Middle frontal gyrus (tissue), 1 donor: ENCODE measurements around the gene TPM1.

ENCODE experiments used
- DNase-seq: peaks from one replicate; pipeline ENCODE4 v3.0.0-alpha.2; 2015; ENCODE audit warnings: low spot score; ENCODE audit errors: extremely low spot score

Gene TPM1

DNA sequence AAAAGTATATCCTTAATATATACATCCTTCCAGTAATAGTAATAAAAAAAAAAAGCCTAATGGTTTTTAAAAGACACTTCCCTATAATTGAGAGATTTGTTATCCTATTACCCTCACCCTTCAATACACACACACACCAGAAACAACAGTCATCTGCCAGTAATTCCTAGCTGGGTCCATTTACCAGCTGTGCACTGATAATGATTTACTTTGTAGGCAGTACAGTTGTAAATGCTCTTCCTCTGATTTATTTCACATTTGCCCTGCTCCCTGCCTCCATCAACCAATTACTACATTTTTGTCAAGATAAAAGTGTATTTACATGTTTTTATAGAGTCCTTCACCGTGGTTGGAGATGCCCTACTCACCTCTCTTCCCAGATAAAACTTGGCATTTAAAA lies 12.4 kb downstream of the TPM1 start:
- no peak for DNase-seq

DNA sequence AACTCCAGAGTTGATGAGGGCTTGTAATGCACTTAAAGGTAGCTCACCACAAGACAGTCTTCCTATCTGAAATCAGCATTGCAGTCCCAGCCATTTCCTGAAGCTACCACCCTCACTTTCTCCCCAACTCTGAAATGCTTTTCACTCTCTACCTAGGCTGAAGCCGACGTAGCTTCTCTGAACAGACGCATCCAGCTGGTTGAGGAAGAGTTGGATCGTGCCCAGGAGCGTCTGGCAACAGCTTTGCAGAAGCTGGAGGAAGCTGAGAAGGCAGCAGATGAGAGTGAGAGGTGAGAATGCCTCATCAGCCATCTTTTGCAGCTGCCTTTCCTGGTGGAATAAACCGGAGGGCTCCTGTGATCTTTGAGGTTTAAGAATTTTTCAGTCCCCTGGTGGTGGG lies 14.3 kb downstream of the TPM1 start:
- peak; percentile 29 for DNase-seq

DNA sequence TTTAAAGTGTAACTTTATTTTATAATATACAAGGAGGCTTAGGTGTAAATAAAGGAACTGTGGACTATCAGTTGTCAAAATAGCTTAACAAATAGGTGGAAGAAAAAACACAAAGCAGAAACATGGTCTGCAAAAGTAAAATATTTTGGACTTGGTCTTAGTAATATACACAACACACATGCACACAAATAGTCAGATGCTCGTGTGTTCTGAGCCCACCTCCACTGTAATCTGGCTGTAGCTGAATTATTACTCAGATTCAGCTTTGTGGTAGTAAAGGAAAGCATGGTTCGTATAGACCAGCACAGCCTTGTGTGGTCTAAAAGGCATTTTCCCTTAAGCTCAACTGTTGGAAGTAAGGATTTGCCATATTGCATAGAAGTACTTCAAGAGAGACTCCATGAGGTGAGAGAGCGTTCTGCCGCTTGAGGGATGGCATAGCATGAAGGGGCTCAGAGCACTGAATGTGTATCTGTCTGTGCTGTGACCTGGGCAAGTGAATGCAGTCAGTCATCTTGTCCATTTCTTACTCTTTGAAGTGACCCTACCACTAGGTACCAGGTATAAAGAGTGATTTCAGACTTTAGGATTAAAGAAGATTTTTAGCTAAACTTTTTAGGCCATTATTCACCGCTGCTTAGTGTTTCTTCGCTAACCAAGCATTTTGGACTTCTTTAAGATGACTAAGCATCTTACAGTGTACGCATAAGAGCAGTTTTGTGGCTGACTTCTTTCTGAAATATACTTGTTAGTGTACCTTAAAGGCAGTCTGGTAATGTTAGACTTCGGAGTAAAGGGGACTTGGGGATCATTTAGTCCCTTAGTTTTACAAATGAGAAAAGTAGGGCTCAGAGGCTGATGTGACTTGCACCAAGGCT lies 15.2 kb downstream of the TPM1 start:
- DNase-seq = no peak

DNA sequence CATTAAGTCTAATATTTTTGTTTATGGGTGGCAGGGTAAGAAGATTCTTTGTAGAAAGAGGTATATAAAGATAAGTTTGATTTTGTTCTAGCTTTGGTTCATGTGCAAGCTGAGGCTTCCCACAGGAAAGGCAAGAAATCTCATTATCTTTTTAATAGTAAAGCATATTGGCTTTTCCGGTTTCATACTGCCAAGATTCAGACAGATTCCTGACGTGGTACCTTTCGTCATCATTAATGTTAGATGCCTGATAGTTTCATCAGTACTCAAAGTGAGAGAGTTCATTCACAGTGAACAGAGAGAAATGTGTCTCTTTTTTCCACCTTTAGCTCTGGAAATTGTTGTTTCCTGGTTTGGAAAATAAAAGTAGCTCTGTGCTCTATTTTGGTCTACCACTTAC lies 16.5 kb downstream of the TPM1 start:
- no peak for DNase-seq

DNA sequence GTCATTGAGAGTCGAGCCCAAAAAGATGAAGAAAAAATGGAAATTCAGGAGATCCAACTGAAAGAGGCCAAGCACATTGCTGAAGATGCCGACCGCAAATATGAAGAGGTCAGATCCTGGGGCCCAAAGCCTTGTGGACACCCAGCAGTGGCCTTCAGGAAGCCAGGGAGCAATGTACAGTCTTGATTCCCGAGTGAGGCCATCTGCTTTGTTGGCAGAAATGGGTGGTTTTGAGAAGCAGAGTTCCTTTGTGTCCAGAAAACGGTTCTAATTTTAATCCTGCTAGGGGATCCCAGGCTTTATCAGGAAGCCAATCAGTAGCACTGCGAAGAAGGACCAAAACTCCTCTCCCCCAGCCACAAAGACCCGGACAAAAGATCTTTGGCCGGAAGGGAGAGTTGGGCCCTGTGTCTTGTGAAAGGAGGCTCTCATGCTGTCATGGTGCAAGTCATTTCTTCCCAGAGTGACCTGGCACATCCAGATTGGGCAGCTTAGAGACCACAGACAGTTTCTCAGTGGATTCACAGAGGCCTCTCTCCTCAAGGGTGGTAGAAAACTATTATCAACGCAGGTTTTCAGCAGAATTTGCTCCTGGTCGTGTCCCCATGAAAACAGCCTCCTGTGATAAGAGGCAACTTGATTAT lies 17.1 kb downstream of the TPM1 start:
- no peak for DNase-seq

DNA sequence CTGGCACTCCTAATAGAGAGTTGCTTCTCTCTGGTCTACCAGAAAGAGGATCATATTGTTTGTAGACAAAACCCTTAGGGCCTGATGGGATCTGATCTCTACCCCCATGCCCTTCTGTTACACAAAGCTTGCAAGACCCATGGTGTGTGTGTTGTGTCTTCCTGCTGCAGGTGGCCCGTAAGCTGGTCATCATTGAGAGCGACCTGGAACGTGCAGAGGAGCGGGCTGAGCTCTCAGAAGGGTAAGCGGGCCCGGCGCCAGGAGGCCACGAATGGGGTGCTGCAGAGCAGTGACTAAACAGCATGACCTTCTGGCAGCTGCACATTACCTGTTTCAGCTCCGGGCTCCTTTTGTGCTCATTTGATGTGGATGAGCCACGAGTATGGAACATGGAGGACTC lies 18.2 kb downstream of the TPM1 start:
- no peak for DNase-seq

DNA sequence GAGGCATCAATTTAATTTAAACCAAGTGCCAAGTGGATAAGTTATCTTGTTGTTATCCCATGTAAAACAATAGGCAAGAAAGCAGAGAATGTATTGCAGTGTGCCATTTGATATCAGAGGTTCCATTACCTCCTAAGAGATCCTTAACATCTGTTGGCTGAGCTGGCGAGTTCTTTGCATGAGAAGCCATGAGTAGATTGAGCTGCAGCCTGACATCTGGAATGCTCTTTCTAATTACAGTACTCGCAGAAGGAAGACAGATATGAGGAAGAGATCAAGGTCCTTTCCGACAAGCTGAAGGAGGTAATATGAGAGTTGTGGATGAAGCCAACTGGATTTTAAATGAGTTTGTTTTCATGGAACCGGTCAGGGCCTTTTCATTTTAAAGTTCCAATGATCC lies 19.4 kb downstream of the TPM1 start:
- no peak for DNase-seq

DNA sequence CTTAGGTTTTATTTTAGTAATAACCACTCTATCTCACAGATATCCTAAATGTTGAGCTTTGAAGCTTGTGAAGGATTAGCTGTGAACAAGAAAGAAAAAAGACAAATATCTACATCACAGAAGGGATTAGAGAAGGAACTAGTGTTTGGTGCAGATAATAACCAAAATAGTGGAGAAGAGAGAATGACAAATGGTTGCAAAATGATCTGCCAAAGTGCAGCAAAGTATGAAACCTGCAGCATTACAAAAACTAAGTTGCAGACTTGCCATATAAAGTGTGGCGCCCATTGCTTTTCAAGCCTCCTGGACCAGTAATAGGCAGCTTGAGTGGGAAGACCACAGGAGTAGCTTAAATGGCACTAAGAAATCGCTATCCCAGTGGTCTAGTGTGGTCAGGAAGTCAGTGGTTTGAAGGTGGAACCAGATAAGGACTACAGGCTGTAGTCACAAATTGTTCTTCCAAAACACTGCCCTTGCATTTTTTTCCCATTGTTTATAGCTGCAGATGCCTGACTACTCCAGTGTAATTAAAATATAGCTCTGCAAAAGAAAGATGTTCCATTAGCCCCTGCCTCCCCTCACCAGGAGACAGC lies 20.7 kb downstream of the TPM1 start:
- no peak for DNase-seq

DNA sequence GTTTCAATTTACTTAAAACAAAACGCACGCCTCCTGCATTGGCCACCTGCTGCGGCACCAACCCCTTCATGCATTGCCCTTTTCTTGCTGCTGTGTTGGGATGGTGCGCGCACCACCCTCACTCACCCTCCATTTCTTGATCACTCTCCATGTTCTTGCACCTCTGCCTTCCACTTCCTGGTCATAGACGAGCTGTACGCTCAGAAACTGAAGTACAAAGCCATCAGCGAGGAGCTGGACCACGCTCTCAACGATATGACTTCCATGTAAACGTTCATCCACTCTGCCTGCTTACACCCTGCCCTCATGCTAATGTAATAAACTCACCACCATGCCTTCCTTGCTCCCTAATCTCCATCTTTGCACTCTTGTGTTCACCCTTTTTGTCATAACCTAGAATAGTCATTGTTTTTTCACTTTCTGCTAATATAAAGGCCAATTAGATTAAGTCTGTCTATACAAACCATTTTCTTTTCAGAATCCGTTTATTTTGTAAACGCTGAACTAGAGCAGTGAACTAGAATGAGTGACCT lies 21.4 kb downstream of the TPM1 start:
- DNase-seq = no peak

DNA sequence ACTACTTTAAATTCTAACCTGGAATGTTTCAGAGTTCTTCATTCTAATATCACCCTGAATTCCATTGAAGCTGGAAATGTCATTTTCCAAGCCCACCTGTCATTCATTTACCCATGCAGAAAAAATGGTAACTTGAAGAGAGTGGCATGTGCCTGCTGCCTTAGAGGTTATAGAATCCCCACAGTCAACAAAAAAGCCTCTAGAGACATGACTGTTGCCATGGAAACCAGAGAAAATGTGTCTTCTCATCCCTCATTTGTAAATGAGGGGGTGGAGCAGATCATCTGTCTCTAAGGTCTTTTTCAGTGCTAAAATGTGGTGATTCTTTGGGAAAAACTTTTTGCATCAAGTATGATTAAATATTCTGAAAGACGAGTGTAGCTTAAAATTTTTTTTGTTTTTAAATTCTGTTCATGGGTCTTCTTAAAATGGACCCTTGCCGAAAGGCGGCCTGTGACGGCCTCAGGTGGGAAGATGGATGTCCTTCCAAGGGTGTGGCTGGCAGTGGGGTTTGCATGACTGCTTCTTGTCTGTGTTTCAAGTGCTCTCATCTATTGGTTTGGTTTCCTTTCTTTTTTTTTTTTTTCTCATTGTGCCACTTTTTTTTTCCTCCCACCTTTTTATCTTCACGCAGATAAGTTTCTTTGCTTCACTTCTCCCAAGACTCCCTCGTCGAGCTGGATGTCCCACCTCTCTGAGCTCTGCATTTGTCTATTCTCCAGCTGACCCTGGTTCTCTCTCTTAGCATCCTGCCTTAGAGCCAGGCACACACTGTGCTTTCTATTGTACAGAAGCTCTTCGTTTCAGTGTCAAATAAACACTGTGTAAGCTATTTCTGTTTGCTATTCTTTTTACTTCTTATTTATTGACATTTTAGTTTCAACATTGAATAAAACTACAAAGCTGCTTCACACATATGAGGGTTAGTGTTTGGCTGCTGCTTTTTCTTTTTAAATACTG lies 23.0 kb downstream of the TPM1 start:
- no peak for DNase-seq

DNA sequence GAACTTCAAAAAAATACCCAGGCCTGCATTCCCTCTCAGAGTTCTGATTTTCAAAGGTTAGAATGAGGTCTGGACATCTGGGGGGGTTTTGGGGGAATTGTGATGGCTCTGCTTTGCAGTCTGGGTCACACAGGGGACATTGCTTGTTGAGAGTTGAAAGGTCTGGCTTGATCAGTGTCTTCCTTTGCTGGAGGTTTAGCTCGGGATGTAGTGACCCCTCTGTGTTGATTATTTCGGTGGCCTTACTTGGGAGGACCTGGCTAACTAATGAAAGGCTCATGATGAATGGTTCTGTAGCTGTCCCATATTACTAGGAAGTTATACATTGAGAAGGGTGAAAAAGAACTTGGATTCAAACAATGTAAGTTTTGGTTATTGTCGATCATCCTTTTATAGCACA lies 23.7 kb downstream of the TPM1 start:
- DNase-seq = no peak

DNA sequence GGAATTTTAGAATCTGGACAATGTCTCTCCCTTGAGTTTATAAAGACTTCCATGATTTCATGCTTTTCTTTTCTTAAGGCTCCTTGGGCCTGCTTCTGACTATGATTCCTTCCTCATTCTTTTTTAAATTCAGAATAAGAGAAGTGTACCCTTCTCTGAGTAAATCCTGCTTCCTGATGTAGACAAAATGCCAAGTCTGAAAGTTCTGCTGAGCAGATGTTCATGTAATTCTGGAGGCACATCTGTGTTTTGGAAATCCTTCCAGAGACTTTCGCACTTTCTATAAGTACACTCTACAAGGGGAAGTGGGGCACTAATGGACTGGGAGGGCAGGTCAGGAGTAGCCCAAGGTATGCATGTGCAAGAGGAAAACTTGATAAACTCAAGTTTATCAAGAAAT lies 24.8 kb downstream of the TPM1 start:
- no peak for DNase-seq

DNA sequence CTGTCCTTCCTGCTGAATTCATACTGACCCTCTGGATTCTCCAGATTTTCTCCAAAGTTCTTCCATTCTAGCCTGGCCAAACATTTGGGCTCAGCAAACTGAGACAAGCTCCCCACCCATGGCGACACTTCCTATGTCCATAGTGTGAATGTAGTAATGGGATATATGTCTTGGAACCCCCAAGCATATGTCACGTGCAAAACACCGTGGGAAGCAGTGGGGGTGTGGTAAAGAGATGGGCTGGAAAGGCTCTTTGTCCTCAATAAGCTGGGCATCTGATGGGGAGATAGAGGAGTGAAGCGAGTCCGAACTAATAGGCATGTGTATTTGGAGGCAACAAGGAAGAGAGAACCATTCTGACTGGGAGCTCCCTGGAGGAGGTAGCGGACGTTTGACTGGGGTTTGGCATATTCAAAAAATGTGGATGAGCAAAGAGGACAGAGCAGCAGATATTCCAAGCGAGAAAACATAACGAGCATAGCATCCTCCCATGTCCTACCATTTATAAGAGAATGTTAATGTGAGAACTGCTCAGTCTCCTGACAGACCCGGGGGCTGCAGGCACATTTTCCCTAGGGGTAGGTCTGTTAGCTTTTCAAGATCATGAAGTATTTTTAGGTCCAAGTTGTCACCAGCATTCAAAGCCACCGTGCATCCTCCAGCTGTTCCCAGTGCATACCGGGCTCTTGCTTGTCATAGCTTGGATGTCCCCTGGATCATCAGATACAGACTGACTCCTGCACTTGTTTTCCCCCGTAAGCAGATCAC lies 25.6 kb downstream of the TPM1 start:
- DNase-seq = no peak

DNA sequence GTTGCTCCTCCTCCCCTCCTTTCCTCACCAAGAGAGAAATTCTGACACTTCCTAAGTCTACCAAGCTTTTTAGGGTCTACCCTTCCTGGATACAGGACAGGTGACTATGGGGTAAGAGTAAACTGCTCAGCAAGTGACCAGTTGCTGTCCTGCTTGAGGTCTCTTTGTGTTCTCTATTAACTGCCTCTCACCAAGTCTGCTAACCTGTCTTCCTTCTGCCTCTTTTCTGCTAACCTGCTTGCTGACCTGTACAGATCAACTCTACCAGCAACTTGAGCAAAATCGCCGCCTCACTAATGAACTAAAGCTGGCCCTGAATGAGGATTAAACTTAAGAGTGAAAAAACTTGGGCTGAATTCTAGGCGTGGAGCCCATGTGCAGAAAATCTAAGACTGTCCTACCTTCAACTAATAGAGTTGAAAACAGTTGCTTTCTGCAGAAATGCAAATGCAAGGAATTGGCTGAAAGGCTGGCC lies 27.1 kb downstream of the TPM1 start:
- DNase-seq = no peak

DNA sequence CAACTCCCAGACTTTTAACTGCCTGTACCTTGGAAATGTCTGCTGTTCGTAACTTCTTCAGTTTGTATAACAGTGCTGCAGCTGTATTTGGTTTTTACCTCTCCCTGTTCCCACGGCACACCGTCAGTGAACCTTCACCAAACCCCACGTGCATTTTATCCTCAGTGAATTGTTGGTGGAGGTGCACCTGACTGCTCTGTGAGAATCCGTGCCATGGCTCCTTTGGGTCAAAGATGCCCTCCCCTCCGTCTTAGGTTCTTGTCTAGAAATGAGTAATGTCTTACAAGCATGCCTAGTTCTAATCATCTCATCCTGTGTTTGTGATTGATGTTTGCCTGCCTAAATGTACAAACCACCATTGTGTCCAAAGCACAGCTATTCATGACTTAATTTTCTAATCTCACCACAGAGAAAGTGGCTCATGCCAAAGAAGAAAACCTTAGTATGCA lies 28.2 kb downstream of the TPM1 start:
- DNase-seq = no peak

DNA sequence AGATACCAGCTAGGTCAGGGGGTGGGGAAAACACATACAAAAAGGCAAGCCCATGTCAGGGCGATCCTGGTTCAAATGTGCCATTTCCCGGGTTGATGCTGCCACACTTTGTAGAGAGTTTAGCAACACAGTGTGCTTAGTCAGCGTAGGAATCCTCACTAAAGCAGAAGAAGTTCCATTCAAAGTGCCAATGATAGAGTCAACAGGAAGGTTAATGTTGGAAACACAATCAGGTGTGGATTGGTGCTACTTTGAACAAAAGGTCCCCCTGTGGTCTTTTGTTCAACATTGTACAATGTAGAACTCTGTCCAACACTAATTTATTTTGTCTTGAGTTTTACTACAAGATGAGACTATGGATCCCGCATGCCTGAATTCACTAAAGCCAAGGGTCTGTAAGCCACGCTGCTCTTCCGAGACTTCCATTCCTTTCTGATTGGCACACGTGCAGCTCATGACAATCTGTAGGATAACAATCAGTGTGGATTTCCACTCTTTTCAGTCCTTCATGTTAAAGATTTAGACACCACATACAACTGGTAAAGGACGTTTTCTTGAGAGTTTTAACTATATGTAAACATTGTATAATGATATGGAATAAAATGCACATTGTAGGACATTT lies 28.9 kb downstream of the TPM1 start:
- no peak for DNase-seq

DNA sequence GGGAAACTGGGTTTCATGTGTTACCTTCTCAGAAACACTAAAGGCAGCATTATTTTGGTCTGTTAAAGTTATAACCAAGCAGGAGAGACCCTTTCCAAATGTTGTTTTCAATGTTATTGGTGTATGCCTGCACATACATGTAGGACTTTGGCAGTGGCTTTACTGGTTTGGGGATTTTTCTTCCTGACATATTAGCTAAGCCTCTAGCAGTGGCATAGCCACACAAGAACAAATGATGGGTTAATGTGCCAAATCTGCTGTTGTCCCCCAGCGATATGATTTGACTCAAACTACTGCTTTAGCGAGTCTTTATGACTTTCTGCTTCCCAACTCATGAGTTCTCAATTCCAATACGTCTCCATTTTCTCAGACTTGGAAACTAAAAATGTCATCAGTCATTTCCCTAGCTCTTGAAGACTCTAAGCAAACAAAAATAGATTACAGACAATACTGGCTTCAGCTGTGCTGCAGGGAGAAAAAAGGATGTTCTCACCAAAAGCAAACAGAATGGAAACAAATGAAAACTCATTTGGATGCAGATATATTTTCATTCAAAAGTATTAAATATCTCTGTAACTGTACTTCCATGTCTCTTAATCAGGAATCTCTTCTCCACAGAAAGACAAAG lies 29.6 kb downstream of the TPM1 start:
- no peak for DNase-seq

DNA sequence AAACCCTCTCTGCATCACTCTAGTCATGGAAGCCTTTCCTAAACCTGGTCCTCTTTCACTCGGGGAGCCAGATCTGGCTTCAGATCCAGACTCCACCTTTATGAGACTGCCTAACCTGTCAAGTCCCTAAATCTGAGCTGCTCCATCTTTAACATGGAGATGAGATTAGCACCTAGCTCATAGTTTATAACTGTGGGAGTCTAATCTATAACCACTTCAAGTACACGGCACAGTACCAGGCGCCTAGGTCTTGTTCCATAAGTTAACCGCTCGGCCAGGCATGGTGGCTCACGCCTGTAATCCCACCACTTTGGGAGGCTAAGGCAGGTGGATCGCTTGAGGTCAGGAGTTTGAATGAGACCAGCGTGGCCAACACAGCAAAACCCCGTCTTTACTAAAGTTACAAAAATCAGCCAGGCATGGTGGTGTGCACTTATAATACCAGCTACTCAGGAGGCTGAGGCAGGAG lies 30.3 kb downstream of the TPM1 start:
- no peak for DNase-seq

DNA sequence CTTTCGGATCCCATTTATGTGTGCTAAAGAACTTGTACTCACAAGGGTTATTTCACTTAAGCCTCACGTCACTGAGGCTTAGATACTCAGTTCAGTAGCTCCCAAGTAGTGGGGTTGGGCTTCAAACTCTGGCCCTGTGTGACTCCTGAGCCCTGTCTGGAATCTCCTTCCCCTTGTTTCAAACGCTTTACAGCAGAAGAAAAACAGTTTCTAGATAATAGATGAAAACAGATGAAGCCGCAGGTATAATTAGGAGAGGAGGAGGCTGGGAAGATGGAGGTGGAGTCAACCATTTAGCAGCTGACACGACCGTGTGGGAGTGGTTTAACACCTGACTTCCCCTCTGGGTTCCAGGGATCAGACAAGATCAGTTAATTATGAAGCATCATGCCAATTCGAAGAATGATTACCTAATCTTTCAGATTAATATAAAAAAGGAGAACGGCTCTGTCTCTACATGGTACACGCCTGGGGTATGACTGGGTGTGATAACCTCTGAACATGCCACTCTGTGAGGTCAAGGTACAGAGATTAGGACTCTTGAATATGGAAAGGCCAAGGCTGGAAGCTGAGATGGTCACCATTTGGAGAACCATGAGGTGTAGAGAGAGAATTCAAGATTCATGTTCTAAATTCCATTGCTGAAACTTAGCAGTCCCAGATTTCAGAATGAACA lies 31.1 kb downstream of the TPM1 start:
- DNase-seq = no peak
